Breast epithelium (tissue), 4 donors: ENCODE results near the gene NR4A2. TPM values are rescaled to one million over a fixed set of nuclear protein-coding genes. Genes with fewer than 3 reads are reported as not detected.
A peak's percentile ranks its signal among the peaks of the same experiment; 100 is the strongest.

Source experiments
- DNase-seq, 2 donors: peaks; one replicate each; pipeline ENCODE4 v3.0.0-alpha.2; 2019; ENCODE audit warnings: low spot score in 2 of 2
- H3K27ac ChIP-seq, 2 donors: fragments of 200-600 bp; sonication (generic) in 1 of 2; one replicate each; pipeline ENCODE4 v1.5.1; 2016 to 2019; ENCODE audit warnings: mild to moderate bottlenecking in 1 of 2
- H3K27me3 ChIP-seq, 2 donors: fragments of 200-600 bp; sonication (generic) in 1 of 2; one replicate each; pipeline versions ENCODE4 v1.5.1 to v1.6.0; 2017 to 2019; ENCODE audit warnings: control low read depth in 1 of 2, mild to moderate bottlenecking in 1 of 2
- H3K36me3 ChIP-seq: fragments of 200-600 bp; one replicate; pipeline ENCODE4 v1.5.1; 2019
- H3K4me1 ChIP-seq, 2 donors: fragments of 200-600 bp; sonication (generic); one replicate each; pipeline ENCODE4 v1.5.1; 2016 to 2019; ENCODE audit warnings: control low read depth in 1 of 2
- H3K4me3 ChIP-seq, 3 donors: fragments of 200-600 bp; sonication (generic); 1 replicate in 2 of 3; 2 replicates in 1 of 3; pipeline ENCODE4 v1.5.1; 2016 to 2019; ENCODE audit warnings: mild to moderate bottlenecking in 3 of 3, moderate library complexity in 2 of 3
- H3K9me3 ChIP-seq, 2 donors: fragments of 200-600 bp; sonication (generic) in 1 of 2; one replicate each; pipeline ENCODE4 v1.5.1; 2016 to 2019; ENCODE audit warnings: control low read depth in 1 of 2
- CTCF ChIP-seq, 3 donors: fragments of 450-650 bp; IDR thresholded peaks; one replicate each; pipeline ENCODE4 v1.5.1; 2016 to 2017; ENCODE audit warnings: antibody characterized with exemption in 3 of 3, mild to moderate bottlenecking in 3 of 3, moderate library complexity in 3 of 3
- POLR2A ChIP-seq: fragments of 450-650 bp; IDR thresholded peaks from one replicate; pipeline ENCODE4 v1.6.1; 2016; ENCODE audit warnings: antibody characterized with exemption, mild to moderate bottlenecking, moderate library complexity
- POLR2AphosphoS5 ChIP-seq, 3 donors: sonication (generic); formaldehyde crosslinking; IDR thresholded peaks; one replicate each; pipeline ENCODE4 v1.6.1; 2017; ENCODE audit warnings: antibody characterized with exemption in 3 of 3
- intact Hi-C: fragments of 100-400 bp; cut with DNase I; formaldehyde crosslinking; loops from one replicate; pipeline ENCODE4 v1.15.1; 2023; ENCODE audit warnings: low total_unique reads
- total RNA-seq, 3 donors: library from RNA; depleted of rRNA; stranded (reverse); fragments of >200 nt; gene quantifications; one replicate each; pipeline ENCODE4 v1.1.0, GENCODE V29; 2016

NR4A2 gene
- total RNA-seq, 3 donors from 2014 or later = 3.8 to 29.4 (median 7.9) TPM

- peak overlapping the region in 2 of 3 donors; percentile 87 for H3K4me3 ChIP-seq
- peak overlapping the region; percentile 100 for H3K27ac ChIP-seq
- H3K36me3 ChIP-seq = no peaks in the 10 kb centered on the region
- H3K27me3 ChIP-seq = no peaks in the 10 kb centered on the region
- intact Hi-C loops = no loop called here
- no peaks in the 10 kb centered on the region for H3K9me3 ChIP-seq
- peaks cover 0 to 16% of the 10 kb centered on the region in 2 donors for H3K4me1 ChIP-seq
- no peak for TF ChIP-seq POLR2A
- TF ChIP-seq CTCF (IDR thresholded peaks at IDR 0.05) = no peak
- no peak for TF ChIP-seq POLR2AphosphoS5 (IDR thresholded peaks at IDR 0.05)
- no peak for DNase-seq
Measured at GRCh38 chr2:156340377-156340776, 7.9 kb upstream of the NR4A2 start.

GRCh38 chr2:156339865-156340264 lies 7.3 kb upstream of the NR4A2 start:
- peaks cover 0 to 16% of the 10 kb centered on the region in 2 donors for H3K4me1 ChIP-seq
- no peaks in the 10 kb centered on the region for H3K36me3 ChIP-seq
- H3K27ac ChIP-seq = peak overlapping the region; percentile 15 to 100
- no peak for DNase-seq
- H3K4me3 ChIP-seq = no peak overlapping the region
- no peaks in the 10 kb centered on the region for H3K27me3 ChIP-seq
- TF ChIP-seq POLR2AphosphoS5 (IDR thresholded peaks at IDR 0.05) = no peak
- TF ChIP-seq CTCF (IDR thresholded peaks at IDR 0.05) = no peak
- TF ChIP-seq POLR2A = no peak
- H3K9me3 ChIP-seq = no peaks in the 10 kb centered on the region
- intact Hi-C loops = no loop called here

GRCh38 chr2:156339110-156339847 lies 6.8 kb upstream of the NR4A2 start:
- no peaks in the 10 kb centered on the region for H3K27me3 ChIP-seq
- intact Hi-C loops = no loop called here
- no peaks in the 10 kb centered on the region for H3K9me3 ChIP-seq
- DNase-seq = no peak
- no peaks in the 10 kb centered on the region for H3K36me3 ChIP-seq
- peak overlapping the region; percentile 15 to 100 for H3K27ac ChIP-seq
- no peak overlapping the region for H3K4me3 ChIP-seq
- H3K4me1 ChIP-seq = peaks cover 0 to 16% of the 10 kb centered on the region in 2 donors
- TF ChIP-seq POLR2A (no peak), POLR2AphosphoS5 (IDR thresholded peaks at IDR 0.05) (no peak), CTCF (IDR thresholded peaks at IDR 0.05) (no peak)

GRCh38 chr2:156338578-156338977 lies 6.1 kb upstream of the NR4A2 start:
- Histone ChIP-seq H3K27ac (peak overlapping the region; percentile 2 to 15), H3K4me3 (no peak overlapping the region), H3K4me1 (peaks cover 0 to 16% of the 10 kb centered on the region in 2 donors), H3K9me3 (no peaks in the 10 kb centered on the region), H3K27me3 (no peaks in the 10 kb centered on the region), H3K36me3 (no peaks in the 10 kb centered on the region)
- intact Hi-C loops = no loop called here
- no peak for DNase-seq
- no peak for TF ChIP-seq POLR2A
- no peak for TF ChIP-seq CTCF (IDR thresholded peaks at IDR 0.05)
- no peak for TF ChIP-seq POLR2AphosphoS5 (IDR thresholded peaks at IDR 0.05)
